SK-N-SH treated with all-trans-retinoic acid at 6 μM for 48 hours (cell line): ENCODE data around the gene FAM135A.

Experiments
- ATAC-seq: fragments of 200-7000 bp; cut with Tn5 transposase; 3 replicates; pipeline ENCODE4 v1.9.1; 2020; ENCODE audit warnings: mild to moderate bottlenecking, moderate library complexity
- ARNTL ChIP-seq: fragments of 450-650 bp; formaldehyde crosslinking; IDR thresholded peaks from 2 replicates; pipeline ENCODE4 v1.5.0; 2020; ENCODE audit warnings: low read depth, mild to moderate bottlenecking, moderate library complexity, borderline replicate concordance
- CSDC2 ChIP-seq: fragments of 250-450 bp; sonication (Bioruptor Pico); IDR thresholded peaks from 2 replicates; pipeline ENCODE4 v1.5.0; 2020; ENCODE audit warnings: mild to moderate bottlenecking, moderate library complexity
- ESRRG ChIP-seq: fragments of 250-450 bp; sonication (Bioruptor Pico); IDR thresholded peaks from 2 replicates; pipeline ENCODE4 v1.6.1; 2021; ENCODE audit warnings: mild to moderate bottlenecking
- GLIS3 ChIP-seq: fragments of 250-450 bp; sonication (Bioruptor Pico); IDR thresholded peaks from 2 replicates; pipeline ENCODE4 v1.5.0; 2020; ENCODE audit warnings: mild to moderate bottlenecking, moderate library complexity
- ISL1 ChIP-seq: fragments of 250-450 bp; sonication (Bioruptor Pico); IDR thresholded peaks from 2 replicates; pipeline ENCODE4 v2.1.2; 2022; ENCODE audit warnings: mild to moderate bottlenecking, moderate library complexity
- OSR1 ChIP-seq: fragments of 250-450 bp; sonication (Bioruptor Pico); IDR thresholded peaks from 2 replicates; pipeline ENCODE4 v1.8.0; 2022; ENCODE audit warnings: moderate library complexity, mild to moderate bottlenecking, inconsistent platforms
- PPARA ChIP-seq: fragments of 250-450 bp; sonication (Bioruptor Pico); IDR thresholded peaks from 2 replicates; pipeline ENCODE4 v1.5.0; 2020; ENCODE audit warnings: mild to moderate bottlenecking, borderline replicate concordance
- RARB ChIP-seq: fragments of 250-450 bp; sonication (Bioruptor Pico); IDR thresholded peaks from 2 replicates; pipeline ENCODE4 v1.8.0; 2021; ENCODE audit warnings: mild to moderate bottlenecking, moderate library complexity
- SNAI2 ChIP-seq: fragments of 250-450 bp; sonication (Bioruptor Pico); IDR thresholded peaks from 2 replicates; pipeline ENCODE4 v1.5.0; 2020; ENCODE audit warnings: mild to moderate bottlenecking, moderate library complexity
- TCF4 ChIP-seq: fragments of 250-450 bp; sonication (Bioruptor Pico); IDR thresholded peaks from 2 replicates; pipeline ENCODE4 v1.8.0; 2021; ENCODE audit warnings: mild to moderate bottlenecking, moderate library complexity, borderline replicate concordance
- TOX ChIP-seq: fragments of 250-450 bp; sonication (Bioruptor Pico); IDR thresholded peaks from 2 replicates; pipeline ENCODE4 v1.8.0; 2021; ENCODE audit warnings: mild to moderate bottlenecking, moderate library complexity, borderline replicate concordance
- ZC3H10 ChIP-seq: fragments of 250-450 bp; sonication (Bioruptor Pico); IDR thresholded peaks from 2 replicates; pipeline ENCODE4 v1.5.1; 2021; ENCODE audit warnings: mild to moderate bottlenecking, moderate library complexity
- ZFP3 ChIP-seq: fragments of 250-450 bp; sonication (Bioruptor Pico); IDR thresholded peaks from 2 replicates; pipeline ENCODE4 v1.5.0; 2020; ENCODE audit warnings: mild to moderate bottlenecking, moderate library complexity
- ZFP30 ChIP-seq: fragments of 450-650 bp; formaldehyde crosslinking; IDR thresholded peaks from 2 replicates; pipeline ENCODE4 v1.5.0; 2022; ENCODE audit warnings: mild to moderate bottlenecking, moderate library complexity
- ZNF565 ChIP-seq: fragments of 450-650 bp; formaldehyde crosslinking; conservative IDR thresholded peaks from 2 replicates; pipeline ENCODE4 v1.5.0; 2020; ENCODE audit warnings: low read depth, mild to moderate bottlenecking, moderate library complexity
- ZNF70 ChIP-seq: fragments of 450-650 bp; formaldehyde crosslinking; IDR thresholded peaks from 2 replicates; pipeline ENCODE4 v1.5.0; 2020; ENCODE audit warnings: mild to moderate bottlenecking, moderate library complexity
- ZNF8 ChIP-seq: fragments of 450-650 bp; formaldehyde crosslinking; IDR thresholded peaks from 2 replicates; pipeline ENCODE4 v1.5.0; 2020; ENCODE audit warnings: mild to moderate bottlenecking, moderate library complexity
- TF ChIP-seq, protein P1 (sequence below): fragments of 250-450 bp; sonication (Bioruptor Pico); IDR thresholded peaks from 2 replicates; pipeline ENCODE4 v1.8.0; 2020; ENCODE audit warnings: mild to moderate bottlenecking, moderate library complexity, borderline replicate concordance
- TF ChIP-seq, protein P2 (sequence below): fragments of 250-450 bp; sonication (Bioruptor Pico); IDR thresholded peaks from 2 replicates; pipeline ENCODE4 v1.5.1; 2020; ENCODE audit warnings: low read depth, mild to moderate bottlenecking, moderate library complexity
- TF ChIP-seq, protein P3 (sequence below): fragments of 250-450 bp; sonication (Bioruptor Pico); IDR thresholded peaks from 2 replicates; pipeline ENCODE4 v1.8.0; 2021; ENCODE audit warnings: low read depth, mild to moderate bottlenecking, moderate library complexity, borderline replicate concordance
- TF ChIP-seq, protein P4 (sequence below): fragments of 250-450 bp; sonication (Bioruptor Pico); IDR thresholded peaks from 2 replicates; pipeline ENCODE4 v1.5.1; 2021; ENCODE audit warnings: mild to moderate bottlenecking, moderate library complexity
- TF ChIP-seq, protein P5 (sequence below): fragments of 250-450 bp; sonication (Bioruptor Pico); IDR thresholded peaks from 2 replicates; pipeline ENCODE4 v1.5.0; 2020; ENCODE audit warnings: mild to moderate bottlenecking, moderate library complexity

Gene FAM135A

DNA sequence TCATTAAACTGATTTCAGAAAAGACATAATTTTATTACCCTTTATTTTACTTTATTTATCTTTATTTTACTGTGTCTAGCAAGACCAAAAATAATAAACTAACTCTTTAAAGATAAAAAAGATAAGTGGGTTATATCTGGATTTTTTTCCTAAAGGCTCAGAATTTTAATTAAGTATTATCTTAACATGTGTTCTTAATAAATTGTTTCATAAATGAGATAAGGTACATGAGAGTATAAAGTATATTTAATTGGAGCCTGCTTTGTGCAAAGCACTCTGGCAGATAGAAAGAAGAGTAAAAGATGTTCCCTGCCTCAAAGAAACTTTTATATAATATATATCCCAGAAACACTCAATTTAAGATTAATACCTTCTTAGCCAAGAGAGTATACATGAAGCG is 8.7 kb upstream of the FAM135A start:
- no peak for ATAC-seq
- TF ChIP-seq, protein P1, sequence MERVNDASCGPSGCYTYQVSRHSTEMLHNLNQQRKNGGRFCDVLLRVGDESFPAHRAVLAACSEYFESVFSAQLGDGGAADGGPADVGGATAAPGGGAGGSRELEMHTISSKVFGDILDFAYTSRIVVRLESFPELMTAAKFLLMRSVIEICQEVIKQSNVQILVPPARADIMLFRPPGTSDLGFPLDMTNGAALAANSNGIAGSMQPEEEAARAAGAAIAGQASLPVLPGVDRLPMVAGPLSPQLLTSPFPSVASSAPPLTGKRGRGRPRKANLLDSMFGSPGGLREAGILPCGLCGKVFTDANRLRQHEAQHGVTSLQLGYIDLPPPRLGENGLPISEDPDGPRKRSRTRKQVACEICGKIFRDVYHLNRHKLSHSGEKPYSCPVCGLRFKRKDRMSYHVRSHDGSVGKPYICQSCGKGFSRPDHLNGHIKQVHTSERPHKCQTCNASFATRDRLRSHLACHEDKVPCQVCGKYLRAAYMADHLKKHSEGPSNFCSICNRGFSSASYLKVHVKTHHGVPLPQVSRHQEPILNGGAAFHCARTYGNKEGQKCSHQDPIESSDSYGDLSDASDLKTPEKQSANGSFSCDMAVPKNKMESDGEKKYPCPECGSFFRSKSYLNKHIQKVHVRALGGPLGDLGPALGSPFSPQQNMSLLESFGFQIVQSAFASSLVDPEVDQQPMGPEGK (CRISPR knock-in tag): no peak
- no peak for TF ChIP-seq CSDC2 (CRISPR knock-in tag)
- TF ChIP-seq TCF4 (CRISPR knock-in tag): peak; percentile 86
- TF ChIP-seq ISL1 (CRISPR knock-in tag): peak; percentile 55; the same call in 1 of the 2 replicates
- no peak for TF ChIP-seq GLIS3 (CRISPR knock-in tag)

DNA sequence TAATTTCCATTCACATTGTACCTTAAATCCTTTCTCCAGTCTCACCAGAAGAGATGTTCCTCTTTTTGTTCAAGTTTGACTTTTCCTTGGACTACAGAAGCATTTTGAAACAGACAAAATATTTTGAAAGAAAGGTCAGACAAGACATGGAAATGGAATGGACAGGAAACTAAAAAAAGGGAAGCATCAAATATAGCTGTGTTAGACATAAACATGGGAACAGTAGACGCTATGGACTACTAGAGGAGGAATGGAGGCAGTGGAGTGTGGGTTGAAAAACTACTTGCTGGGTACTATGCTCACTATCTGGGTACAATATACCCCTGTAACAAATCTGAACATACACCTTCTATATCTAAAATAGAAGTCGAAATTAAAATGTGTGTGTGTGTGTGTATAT is 4.1 kb upstream of the FAM135A start:
- ATAC-seq: no peak
- no peak for TF ChIP-seq ZNF70 (CRISPR knock-in tag)
- TF ChIP-seq OSR1 (CRISPR knock-in tag): no peak
- no peak for TF ChIP-seq ZNF8 (CRISPR knock-in tag)
- no peak for TF ChIP-seq ISL1 (CRISPR knock-in tag)
- no peak for TF ChIP-seq RARB (CRISPR knock-in tag)
- TF ChIP-seq, protein P2, sequence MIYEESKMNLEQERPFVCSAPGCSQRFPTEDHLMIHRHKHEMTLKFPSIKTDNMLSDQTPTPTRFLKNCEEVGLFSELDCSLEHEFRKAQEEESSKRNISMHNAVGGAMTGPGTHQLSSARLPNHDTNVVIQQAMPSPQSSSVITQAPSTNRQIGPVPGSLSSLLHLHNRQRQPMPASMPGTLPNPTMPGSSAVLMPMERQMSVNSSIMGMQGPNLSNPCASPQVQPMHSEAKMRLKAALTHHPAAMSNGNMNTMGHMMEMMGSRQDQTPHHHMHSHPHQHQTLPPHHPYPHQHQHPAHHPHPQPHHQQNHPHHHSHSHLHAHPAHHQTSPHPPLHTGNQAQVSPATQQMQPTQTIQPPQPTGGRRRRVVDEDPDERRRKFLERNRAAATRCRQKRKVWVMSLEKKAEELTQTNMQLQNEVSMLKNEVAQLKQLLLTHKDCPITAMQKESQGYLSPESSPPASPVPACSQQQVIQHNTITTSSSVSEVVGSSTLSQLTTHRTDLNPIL (CRISPR knock-in tag): no peak
- TF ChIP-seq, protein P3, sequence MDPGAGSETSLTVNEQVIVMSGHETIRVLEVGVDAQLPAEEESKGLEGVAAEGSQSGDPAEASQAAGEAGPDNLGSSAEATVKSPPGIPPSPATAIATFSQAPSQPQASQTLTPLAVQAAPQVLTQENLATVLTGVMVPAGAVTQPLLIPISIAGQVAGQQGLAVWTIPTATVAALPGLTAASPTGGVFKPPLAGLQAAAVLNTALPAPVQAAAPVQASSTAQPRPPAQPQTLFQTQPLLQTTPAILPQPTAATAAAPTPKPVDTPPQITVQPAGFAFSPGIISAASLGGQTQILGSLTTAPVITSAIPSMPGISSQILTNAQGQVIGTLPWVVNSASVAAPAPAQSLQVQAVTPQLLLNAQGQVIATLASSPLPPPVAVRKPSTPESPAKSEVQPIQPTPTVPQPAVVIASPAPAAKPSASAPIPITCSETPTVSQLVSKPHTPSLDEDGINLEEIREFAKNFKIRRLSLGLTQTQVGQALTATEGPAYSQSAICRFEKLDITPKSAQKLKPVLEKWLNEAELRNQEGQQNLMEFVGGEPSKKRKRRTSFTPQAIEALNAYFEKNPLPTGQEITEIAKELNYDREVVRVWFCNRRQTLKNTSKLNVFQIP: no peak
- TF ChIP-seq TCF4 (CRISPR knock-in tag): no peak
- no peak for TF ChIP-seq TOX (CRISPR knock-in tag)
- no peak for TF ChIP-seq PPARA (CRISPR knock-in tag)
- TF ChIP-seq GLIS3 (CRISPR knock-in tag): no peak
- TF ChIP-seq, protein P4, sequence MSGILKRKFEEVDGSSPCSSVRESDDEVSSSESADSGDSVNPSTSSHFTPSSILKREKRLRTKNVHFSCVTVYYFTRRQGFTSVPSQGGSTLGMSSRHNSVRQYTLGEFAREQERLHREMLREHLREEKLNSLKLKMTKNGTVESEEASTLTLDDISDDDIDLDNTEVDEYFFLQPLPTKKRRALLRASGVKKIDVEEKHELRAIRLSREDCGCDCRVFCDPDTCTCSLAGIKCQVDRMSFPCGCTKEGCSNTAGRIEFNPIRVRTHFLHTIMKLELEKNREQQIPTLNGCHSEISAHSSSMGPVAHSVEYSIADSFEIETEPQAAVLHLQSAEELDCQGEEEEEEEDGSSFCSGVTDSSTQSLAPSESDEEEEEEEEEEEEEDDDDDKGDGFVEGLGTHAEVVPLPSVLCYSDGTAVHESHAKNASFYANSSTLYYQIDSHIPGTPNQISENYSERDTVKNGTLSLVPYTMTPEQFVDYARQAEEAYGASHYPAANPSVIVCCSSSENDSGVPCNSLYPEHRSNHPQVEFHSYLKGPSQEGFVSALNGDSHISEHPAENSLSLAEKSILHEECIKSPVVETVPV: no peak
- TF ChIP-seq SNAI2 (CRISPR knock-in tag): no peak
- TF ChIP-seq ZC3H10 (CRISPR knock-in tag): no peak
- no peak for TF ChIP-seq CSDC2 (CRISPR knock-in tag)
- TF ChIP-seq ESRRG (CRISPR knock-in tag): no peak
- TF ChIP-seq ZNF565 (CRISPR knock-in tag): no peak
- no peak for TF ChIP-seq ARNTL

DNA sequence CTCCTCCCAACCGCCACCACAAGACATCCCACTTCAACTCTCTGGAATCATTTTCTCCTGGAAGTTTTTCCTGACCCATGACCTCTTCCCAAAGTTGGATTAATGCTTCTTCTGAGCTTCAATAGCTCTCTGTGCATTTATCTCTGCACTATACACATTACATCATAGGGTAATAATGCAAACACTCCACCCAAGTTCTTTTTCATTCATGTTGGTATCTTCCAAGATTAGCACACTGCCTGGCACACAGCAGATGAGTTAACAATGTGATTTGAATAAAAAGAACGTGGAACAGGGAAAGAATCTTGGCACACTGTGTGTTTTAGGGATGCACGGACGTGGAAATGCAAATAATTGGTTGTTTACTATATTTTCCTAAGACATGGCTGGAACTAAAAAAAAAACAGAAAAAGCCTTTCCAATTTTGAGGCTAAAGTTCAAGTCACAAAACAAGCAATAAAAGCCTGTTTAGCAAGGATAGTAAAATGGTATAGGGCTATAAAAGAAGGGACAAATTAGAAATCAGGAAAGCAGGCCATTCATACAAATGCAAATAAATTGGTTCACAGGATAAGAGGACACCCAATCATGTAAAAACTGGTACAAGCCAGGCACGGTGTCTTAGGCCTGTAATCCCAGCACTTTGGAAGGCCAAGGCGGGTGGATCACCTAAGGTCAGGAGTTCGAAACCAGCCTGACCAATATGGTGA is 1.6 kb upstream of the FAM135A start:
- TF ChIP-seq ZNF565 (CRISPR knock-in tag): no peak
- TF ChIP-seq PPARA (CRISPR knock-in tag): no peak
- no peak for TF ChIP-seq ZFP3 (CRISPR knock-in tag)
- TF ChIP-seq TOX (CRISPR knock-in tag): no peak
- TF ChIP-seq, protein P5, sequence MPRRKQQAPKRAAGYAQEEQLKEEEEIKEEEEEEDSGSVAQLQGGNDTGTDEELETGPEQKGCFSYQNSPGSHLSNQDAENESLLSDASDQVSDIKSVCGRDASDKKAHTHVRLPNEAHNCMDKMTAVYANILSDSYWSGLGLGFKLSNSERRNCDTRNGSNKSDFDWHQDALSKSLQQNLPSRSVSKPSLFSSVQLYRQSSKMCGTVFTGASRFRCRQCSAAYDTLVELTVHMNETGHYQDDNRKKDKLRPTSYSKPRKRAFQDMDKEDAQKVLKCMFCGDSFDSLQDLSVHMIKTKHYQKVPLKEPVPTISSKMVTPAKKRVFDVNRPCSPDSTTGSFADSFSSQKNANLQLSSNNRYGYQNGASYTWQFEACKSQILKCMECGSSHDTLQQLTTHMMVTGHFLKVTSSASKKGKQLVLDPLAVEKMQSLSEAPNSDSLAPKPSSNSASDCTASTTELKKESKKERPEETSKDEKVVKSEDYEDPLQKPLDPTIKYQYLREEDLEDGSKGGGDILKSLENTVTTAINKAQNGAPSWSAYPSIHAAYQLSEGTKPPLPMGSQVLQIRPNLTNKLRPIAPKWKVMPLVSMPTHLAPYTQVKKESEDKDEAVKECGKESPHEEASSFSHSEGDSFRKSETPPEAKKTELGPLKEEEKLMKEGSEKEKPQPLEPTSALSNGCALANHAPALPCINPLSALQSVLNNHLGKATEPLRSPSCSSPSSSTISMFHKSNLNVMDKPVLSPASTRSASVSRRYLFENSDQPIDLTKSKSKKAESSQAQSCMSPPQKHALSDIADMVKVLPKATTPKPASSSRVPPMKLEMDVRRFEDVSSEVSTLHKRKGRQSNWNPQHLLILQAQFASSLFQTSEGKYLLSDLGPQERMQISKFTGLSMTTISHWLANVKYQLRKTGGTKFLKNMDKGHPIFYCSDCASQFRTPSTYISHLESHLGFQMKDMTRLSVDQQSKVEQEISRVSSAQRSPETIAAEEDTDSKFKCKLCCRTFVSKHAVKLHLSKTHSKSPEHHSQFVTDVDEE (CRISPR knock-in tag): no peak
- no peak for TF ChIP-seq CSDC2 (CRISPR knock-in tag)
- TF ChIP-seq ZC3H10 (CRISPR knock-in tag): no peak
- TF ChIP-seq RARB (CRISPR knock-in tag): no peak
- TF ChIP-seq, protein P1 (CRISPR knock-in tag): no peak
- TF ChIP-seq, protein P2 (CRISPR knock-in tag): no peak
- no peak for TF ChIP-seq SNAI2 (CRISPR knock-in tag)
- no peak for TF ChIP-seq GLIS3 (CRISPR knock-in tag)
- TF ChIP-seq ZFP30: no peak
- TF ChIP-seq ESRRG (CRISPR knock-in tag): no peak
- TF ChIP-seq, protein P3: no peak
- no peak for TF ChIP-seq OSR1 (CRISPR knock-in tag)
- TF ChIP-seq ZNF70 (CRISPR knock-in tag): no peak
- no peak for ATAC-seq
